Thyroid gland (tissue), 4 donors: ENCODE measurements around the gene ADAMTS17.

Source experiments
- CTCF ChIP-seq, 6 experiments: fragments of 200-600 bp in 3 of 6; fragments of 450-650 bp in 3 of 6; sonication (generic) in 3 of 6; IDR thresholded peaks; one replicate each; pipeline ENCODE4 v1.5.1; 2016 to 2019; ENCODE audit warnings: antibody characterized with exemption in 6 of 6, mild to moderate bottlenecking in 2 of 6, inconsistent platforms in 1 of 6, moderate library complexity in 1 of 6
- POLR2A ChIP-seq, 2 donors: fragments of 450-650 bp; IDR thresholded peaks; one replicate each; pipeline ENCODE4 v1.6.1; 2017; ENCODE audit warnings: antibody characterized with exemption in 2 of 2, mild to moderate bottlenecking in 2 of 2, moderate library complexity in 1 of 2

DNA sequence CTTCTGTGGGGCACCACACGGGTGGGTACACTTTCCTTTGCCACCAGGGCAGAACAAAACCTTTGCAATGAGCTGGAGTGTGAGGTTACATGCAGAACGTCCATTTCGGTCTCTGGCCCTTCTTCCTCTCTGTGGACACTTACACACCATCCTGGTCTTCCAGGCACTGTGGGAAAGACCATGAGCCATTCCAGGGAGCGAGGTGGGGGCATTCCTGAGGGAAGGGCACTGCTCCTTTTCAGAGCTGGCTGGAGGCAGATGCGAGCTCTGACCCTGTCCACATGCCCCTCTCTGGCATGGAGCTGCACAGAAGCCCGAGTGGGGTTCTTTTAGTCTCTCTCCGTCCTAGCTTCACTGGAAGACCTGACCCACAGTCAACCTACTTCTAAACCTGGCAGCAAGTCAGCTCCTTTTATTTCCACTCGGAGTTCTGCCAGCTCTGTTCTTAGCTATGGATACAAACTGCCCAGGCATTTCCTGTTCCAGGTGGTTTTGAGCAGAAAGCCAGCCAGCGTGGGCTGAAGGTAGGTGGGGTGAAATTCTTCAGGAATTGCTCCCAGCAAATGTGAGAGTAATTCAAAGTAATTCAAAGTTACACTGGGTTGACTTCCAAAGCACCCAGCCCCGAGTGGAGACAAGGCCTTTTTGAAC lies 281.4 kb downstream of the ADAMTS17 start:
- TF ChIP-seq CTCF (IDR thresholded peaks at IDR 0.05) (no peak), POLR2A (IDR thresholded peaks at IDR 0.05) (no peak)
